Panc1 (cell line): ENCODE results near the gene LRRC46. TPM values are rescaled to one million over a fixed set of nuclear protein-coding genes. Genes with fewer than 3 reads are reported as not detected.

Source experiments
- ATAC-seq: fragments of 200-7000 bp; cut with Tn5 transposase; 2 replicates; pipeline ENCODE4 v1.9.1; 2020; ENCODE audit warnings: mild to moderate bottlenecking, moderate library complexity
- BruUV-seq: library from RNA; stranded (reverse); fragments of 400-500 nt; replicated peaks from 2 replicates; lab custom pipeline; 2021; lab: Mats Ljungman, UMichigan
- CTCF ChIA-PET: fragments of 300-600 bp; sonication (Branson Sonifier 250); formaldehyde crosslinking; loops from one replicate; lab custom pipeline; 2022; ENCODE audit warnings: antibody characterized with exemption; lab: Charles Lee
- POLR2A ChIA-PET: fragments of 300-600 bp; sonication (Branson Sonifier 250); formaldehyde crosslinking; loops from one replicate; lab custom pipeline; 2022; ENCODE audit warnings: antibody characterized with exemption; lab: Charles Lee
- DNase-seq: peaks from one replicate; pipeline ENCODE4 v3.0.0-alpha.2; 2010; ENCODE audit warnings: low read depth, low spot score
- H3K27ac ChIP-seq: 2 replicates; pipeline ENCODE4 v1.5.1; 2011; ENCODE audit warnings: mild to moderate bottlenecking, low read length, inconsistent platforms
- H3K27me3 ChIP-seq: fragments of 200-500 bp; sonication (Bioruptor generic); 2 replicates; pipeline ENCODE4 v1.6.0; 2014; ENCODE audit warnings: low read length, inconsistent platforms; ENCODE audit not compliant: control insufficient read depth, insufficient read depth
- H3K36me3 ChIP-seq: fragments of 200-500 bp; sonication (Bioruptor generic); 2 replicates; pipeline ENCODE4 v1.5.1; 2014; ENCODE audit warnings: inconsistent platforms, mild to moderate bottlenecking, low read length, moderate library complexity; ENCODE audit not compliant: control insufficient read depth, insufficient read depth
- H3K4me1 ChIP-seq: 2 replicates; pipeline ENCODE4 v1.5.1; 2011; ENCODE audit warnings: inconsistent platforms, mild to moderate bottlenecking, low read length, moderate library complexity; ENCODE audit not compliant: control insufficient read depth, insufficient read depth
- H3K4me3 ChIP-seq, 2 experiments: 2 replicates each; pipeline ENCODE4 v1.5.1; 2011 to 2012; ENCODE audit warnings: low read depth in 2 of 2, low read length in 2 of 2, mild to moderate bottlenecking in 2 of 2, inconsistent platforms in 1 of 2, moderate library complexity in 1 of 2
- H3K9me3 ChIP-seq: fragments of 200-500 bp; sonication (Bioruptor generic); 2 replicates; pipeline ENCODE4 v1.5.1; 2014; ENCODE audit warnings: low read depth, mild to moderate bottlenecking, inconsistent platforms, low read length, moderate library complexity; ENCODE audit not compliant: control insufficient read depth, insufficient read depth
- CTCF ChIP-seq: fragments of 450-650 bp; IDR thresholded peaks from 2 replicates; pipeline ENCODE4 v1.5.1; 2017; ENCODE audit warnings: mild to moderate bottlenecking
- POLR2AphosphoS5 ChIP-seq: IDR thresholded peaks from 2 replicates; pipeline ENCODE4 v1.6.1; 2012; ENCODE audit warnings: mild to moderate bottlenecking, low read depth, low read length, moderate library complexity
- REST ChIP-seq, 2 experiments: IDR thresholded peaks; 2 replicates each; pipeline ENCODE4 v1.6.1; 2011 to 2012; ENCODE audit warnings: low read depth in 2 of 2, control low read depth in 1 of 2, low read length in 1 of 2, mild to moderate bottlenecking in 1 of 2, moderate library complexity in 1 of 2; ENCODE audit not compliant: insufficient read depth in 1 of 2
- SIN3A ChIP-seq: IDR thresholded peaks from 2 replicates; pipeline ENCODE4 v1.6.1; 2012; ENCODE audit warnings: low read depth, mild to moderate bottlenecking, low read length, moderate library complexity, borderline replicate concordance; ENCODE audit not compliant: insufficient read depth
- TCF7L2 ChIP-seq: IDR thresholded peaks from 2 replicates; pipeline ENCODE4 v1.6.1; 2011; ENCODE audit warnings: mild to moderate bottlenecking, low read depth, low read length, inconsistent platforms
- in situ Hi-C: cut with HindIII; loops from 2 replicates; pipeline ENCODE4 v1.10.0; 2016; ENCODE audit warnings: low sequenced_read_pairs, low pct_unique_long_range_greater_than_20kb
- intact Hi-C: fragments of 100-400 bp; cut with micrococcal nuclease; formaldehyde crosslinking; loops from one replicate; pipeline ENCODE4 v1.10.0; 2022; ENCODE audit not compliant: unreplicated experiment
- total RNA-seq: library from RNA; stranded (reverse); gene quantifications from one replicate; pipeline ENCODE4 v1.2.1, GENCODE V29; 2021; ENCODE audit not compliant: unreplicated experiment

Gene LRRC46
- total RNA-seq, 1 experiment from 2014 or later = 1.9 TPM

- no peaks in the 10 kb centered on the region for H3K36me3 ChIP-seq
- no peak overlapping the region for H3K4me3 ChIP-seq
- intact Hi-C loops = loop anchor here (5.0 kb wide), 1 partner anchor 105 kb away; no protein-coding TSS in a partner anchor
- no peaks in the 10 kb centered on the region for H3K4me1 ChIP-seq
- H3K27me3 ChIP-seq = no peaks in the 10 kb centered on the region
- POLR2A ChIA-PET = no interaction called here
- no peak overlapping the region for H3K27ac ChIP-seq
- no TSS peak for BruUV-seq
- in situ Hi-C loops = no loop called here
- TF ChIP-seq POLR2AphosphoS5 (no peak), SIN3A (no peak), TCF7L2 (no peak), REST (IDR thresholded peaks at IDR 0.05; ENCODE audit: insufficient read depth in 1 of 2, low read depth in 2 of 2, low read length in 1 of 2) (no peak), CTCF (no peak)
- H3K9me3 ChIP-seq = no peaks in the 10 kb centered on the region
- DNase-seq (no peak), ATAC-seq (peak; percentile 28)
- CTCF ChIA-PET = interaction anchor here (0.6 to 1.2 kb wide), 7 partner anchors 13 to 121 kb away, joined by 3 to 17 read pairs (median 3); no protein-coding TSS in a partner anchor
Observed at GRCh38 chr17:47801906-47802305, 29.6 kb upstream of the LRRC46 start.

GRCh38 chr17:47802341-47803022 is 29.0 kb upstream of the LRRC46 start:
- in situ Hi-C loops (no loop called here), intact Hi-C loops (loop anchor here (5.0 kb wide), 1 partner anchor 105 kb away; no protein-coding TSS in a partner anchor)
- no TSS peak for BruUV-seq
- Histone ChIP-seq H3K27me3 (no peaks in the 10 kb centered on the region), H3K36me3 (no peaks in the 10 kb centered on the region), H3K4me3 (no peak overlapping the region), H3K4me1 (no peaks in the 10 kb centered on the region), H3K27ac (no peak overlapping the region), H3K9me3 (no peaks in the 10 kb centered on the region)
- peak; percentile 30 for DNase-seq
- ATAC-seq = peak; percentile 94
- TF ChIP-seq CTCF (peak; percentile 91), SIN3A (no peak), POLR2AphosphoS5 (no peak), TCF7L2 (no peak)
- POLR2A ChIA-PET = no interaction called here
- CTCF ChIA-PET = interaction anchor here (0.6 to 1.1 kb wide), 3 partner anchors 36 to 84 kb away, joined by 3 read pairs; no protein-coding TSS in a partner anchor
